HG03565 (cell line): ENCODE results near the gene CLOCK.

Experiments used
- ATAC-seq: cut with Tn5 transposase; IDR thresholded peaks from one replicate; pipeline ENCODE4 v1.9.1; 2021; ENCODE audit warnings: mild to moderate bottlenecking, moderate library complexity; ENCODE audit not compliant: unreplicated experiment

Gene CLOCK

GRCh38 chr4:55488716-55489115 lies 58.0 kb downstream of the CLOCK start:
- ATAC-seq: no peak

- ATAC-seq: no peak
Observed at GRCh38 chr4:55485821-55486220, 60.9 kb downstream of the CLOCK start.

GRCh38 chr4:55483315-55483714 lies 63.4 kb downstream of the CLOCK start:
- no peak for ATAC-seq

GRCh38 chr4:55475394-55476243 lies 71.1 kb downstream of the CLOCK start:
- ATAC-seq: no peak

GRCh38 chr4:55469979-55470378 lies 76.7 kb downstream of the CLOCK start:
- no peak for ATAC-seq

- no peak for ATAC-seq
Observed at GRCh38 chr4:55468724-55469123, 78.0 kb downstream of the CLOCK start.

- ATAC-seq: no peak
Observed at GRCh38 chr4:55466001-55466400, 80.7 kb downstream of the CLOCK start.

GRCh38 chr4:55458611-55459010 lies 88.1 kb downstream of the CLOCK start:
- ATAC-seq: no peak

- no peak for ATAC-seq
Observed at GRCh38 chr4:55458164-55458563, 88.5 kb downstream of the CLOCK start.

- ATAC-seq: no peak
Observed at GRCh38 chr4:55450566-55450965, 96.1 kb downstream of the CLOCK start.

- ATAC-seq: no peak
Observed at GRCh38 chr4:55447831-55448230, 98.9 kb downstream of the CLOCK start.

- no peak for ATAC-seq
Observed at GRCh38 chr4:55447108-55447708, 99.5 kb downstream of the CLOCK start.

GRCh38 chr4:55446578-55446922 lies 100.2 kb downstream of the CLOCK start:
- no peak for ATAC-seq

- no peak for ATAC-seq
Observed at GRCh38 chr4:55445921-55446577, 100.7 kb downstream of the CLOCK start.

GRCh38 chr4:55444827-55445226 lies 101.9 kb downstream of the CLOCK start:
- ATAC-seq: no peak

GRCh38 chr4:55442541-55442940 lies 104.2 kb downstream of the CLOCK start:
- no peak for ATAC-seq

- ATAC-seq: no peak
Observed at GRCh38 chr4:55440786-55441185, 105.9 kb downstream of the CLOCK start.

GRCh38 chr4:55439023-55439422 lies 107.7 kb downstream of the CLOCK start:
- no peak for ATAC-seq

- ATAC-seq: no peak
Observed at GRCh38 chr4:55438314-55438713, 108.4 kb downstream of the CLOCK start.

- ATAC-seq: no peak
Observed at GRCh38 chr4:55437823-55438222, 108.9 kb downstream of the CLOCK start.

GRCh38 chr4:55437356-55437796 lies 109.3 kb downstream of the CLOCK start:
- no peak for ATAC-seq
